GM19240 (cell line): Measurements from ENCODE around the gene ODAPH.
"Not testable (repeated sequence)": the region's sequence is repeated elsewhere in the genome, so short reads cannot be mapped to it uniquely, and the experiment has no call there.

Experiments used
- DNase-seq: peaks from one replicate; pipeline ENCODE4 v3.0.0; 2011; ENCODE audit warnings: low spot score; ENCODE audit not compliant: insufficient read length

Gene ODAPH

GRCh38 chr4:75555294-75556164, at the start of gene ODAPH:
Gene ODAPH, plus strand, starts transcription at chr4:75556066. Its CDS starts 17 bp downstream, at chr4:75556083.
- peak; percentile 29 for DNase-seq

- DNase-seq: not testable (repeated sequence)
These were observed 46.3 kb upstream of the ODAPH start for GRCh38 chr4:75509592-75509991.

- DNase-seq: no peak
These were observed 44.0 kb upstream of the ODAPH start for GRCh38 chr4:75511841-75512240.

- no peak for DNase-seq
These were observed 43.3 kb upstream of the ODAPH start for GRCh38 chr4:75512386-75513211.

- no peak for DNase-seq
These were observed 42.2 kb upstream of the ODAPH start for GRCh38 chr4:75513526-75514130.

- DNase-seq: peak; percentile 25
These were observed 41.5 kb upstream of the ODAPH start, which contains the start of the genes RCHY1 and THAP6 for GRCh38 chr4:75514131-75514948. Gene RCHY1, minus strand, starts transcription at chr4:75514403. Its CDS starts 117 bp downstream, at chr4:75514286. Gene THAP6, plus strand, starts transcription at chr4:75514473. Its CDS starts 980 bp downstream, at chr4:75515453.

GRCh38 chr4:75514949-75515612, 40.8 kb upstream of the ODAPH start:
- DNase-seq: no peak

- no peak for DNase-seq
These were observed 39.7 kb upstream of the ODAPH start for GRCh38 chr4:75516144-75516543.

GRCh38 chr4:75519452-75519851, 36.4 kb upstream of the ODAPH start:
- not testable (repeated sequence) for DNase-seq

GRCh38 chr4:75525086-75525485, 30.8 kb upstream of the ODAPH start:
- no peak for DNase-seq

GRCh38 chr4:75525910-75526309, 30.0 kb upstream of the ODAPH start:
- DNase-seq: no peak

GRCh38 chr4:75527482-75527881, 28.4 kb upstream of the ODAPH start:
- DNase-seq: no peak

GRCh38 chr4:75530556-75531322, 25.1 kb upstream of the ODAPH start:
- no peak for DNase-seq

- DNase-seq: not testable (repeated sequence)
These were observed 24.2 kb upstream of the ODAPH start for GRCh38 chr4:75531536-75532143.

- DNase-seq: not testable (repeated sequence)
These were observed 22.5 kb upstream of the ODAPH start for GRCh38 chr4:75533339-75533887.

- not testable (repeated sequence) for DNase-seq
These were observed 21.9 kb upstream of the ODAPH start for GRCh38 chr4:75533926-75534325.

- not testable (repeated sequence) for DNase-seq
These were observed 18.6 kb upstream of the ODAPH start for GRCh38 chr4:75537308-75537707.

- DNase-seq: no peak
These were observed 13.0 kb upstream of the ODAPH start for GRCh38 chr4:75542824-75543223.

- not testable (repeated sequence) for DNase-seq
These were observed 11.6 kb upstream of the ODAPH start for GRCh38 chr4:75544220-75544619.
